Activated T-cell treated with anti-CD3 and anti-CD28 coated beads, Interleukin-2, amount 50 U/mL, for 24 hours (primary cell): ENCODE measurements around the gene RALGAPA2.

Experiments
- DNase-seq: peaks from one replicate; pipeline ENCODE4 v3.0.0-alpha.2; 2020
- H3K27ac Mint-ChIP-seq: 2 replicates; pipeline ENCODE4 v1.8.0; 2020; ENCODE audit warnings: mild to moderate bottlenecking, mixed read lengths
- H3K27me3 Mint-ChIP-seq: 2 replicates; pipeline ENCODE4 v1.8.0; 2020; ENCODE audit warnings: mixed read lengths
- H3K36me3 Mint-ChIP-seq: 2 replicates; pipeline ENCODE4 v1.8.0; 2020; ENCODE audit warnings: low read depth, mixed read lengths
- H3K4me1 Mint-ChIP-seq: 2 replicates; pipeline ENCODE4 v1.8.0; 2020; ENCODE audit warnings: low read depth, mixed read lengths
- H3K4me3 Mint-ChIP-seq: 2 replicates; pipeline ENCODE4 v1.8.0; 2020; ENCODE audit warnings: mild to moderate bottlenecking, moderate library complexity, mixed read lengths
- H3K9me3 Mint-ChIP-seq: 2 replicates; pipeline ENCODE4 v1.8.0; 2020; ENCODE audit warnings: mixed read lengths

RALGAPA2 gene

GRCh38 chr20:20411836-20412235 lies 300.6 kb downstream of the RALGAPA2 start:
- Mint-ChIP-seq H3K4me1 (peaks cover 60% of the 10 kb centered on the region), H3K9me3 (no peaks in the 10 kb centered on the region), H3K27me3 (no peaks in the 10 kb centered on the region), H3K4me3 (peak overlapping the region; percentile 66), H3K27ac (peak overlapping the region; percentile 87), H3K36me3 (peaks cover 35% of the 10 kb centered on the region)
- no peak for DNase-seq

GRCh38 chr20:20411402-20411801 lies 301.0 kb downstream of the RALGAPA2 start:
- Mint-ChIP-seq H3K9me3 (no peaks in the 10 kb centered on the region), H3K4me1 (peaks cover 57% of the 10 kb centered on the region), H3K27ac (peak overlapping the region; percentile 87), H3K4me3 (peak overlapping the region; percentile 66), H3K36me3 (peaks cover 35% of the 10 kb centered on the region), H3K27me3 (no peaks in the 10 kb centered on the region)
- DNase-seq, result no peak

- Mint-ChIP-seq H3K4me1 (peaks cover 52% of the 10 kb centered on the region), H3K27ac (peak overlapping the region; percentile 53), H3K4me3 (peak overlapping the region; percentile 66), H3K9me3 (no peaks in the 10 kb centered on the region), H3K36me3 (peaks cover 38% of the 10 kb centered on the region), H3K27me3 (no peaks in the 10 kb centered on the region)
- no peak for DNase-seq
Observed at GRCh38 chr20:20410678-20411077, 301.8 kb downstream of the RALGAPA2 start.

GRCh38 chr20:20409331-20409730 lies 303.1 kb downstream of the RALGAPA2 start:
- DNase-seq, result no peak
- H3K4me3 Mint-ChIP-seq, result no peak overlapping the region
- H3K36me3 Mint-ChIP-seq, result peaks cover 46% of the 10 kb centered on the region
- H3K27me3 Mint-ChIP-seq, result no peaks in the 10 kb centered on the region
- no peak overlapping the region for H3K27ac Mint-ChIP-seq
- peaks cover 44% of the 10 kb centered on the region for H3K4me1 Mint-ChIP-seq
- H3K9me3 Mint-ChIP-seq, result no peaks in the 10 kb centered on the region

GRCh38 chr20:20407891-20408805 lies 304.3 kb downstream of the RALGAPA2 start:
- Mint-ChIP-seq H3K27ac (peak overlapping the region; percentile 47), H3K36me3 (peaks cover 56% of the 10 kb centered on the region), H3K4me1 (peaks cover 33% of the 10 kb centered on the region), H3K4me3 (no peak overlapping the region), H3K9me3 (no peaks in the 10 kb centered on the region), H3K27me3 (no peaks in the 10 kb centered on the region)
- DNase-seq, result no peak

- DNase-seq, result no peak
- no peak overlapping the region for H3K4me3 Mint-ChIP-seq
- peaks cover 56% of the 10 kb centered on the region for H3K36me3 Mint-ChIP-seq
- peaks cover 15% of the 10 kb centered on the region for H3K4me1 Mint-ChIP-seq
- no peaks in the 10 kb centered on the region for H3K27me3 Mint-ChIP-seq
- no peak overlapping the region for H3K27ac Mint-ChIP-seq
- no peaks in the 10 kb centered on the region for H3K9me3 Mint-ChIP-seq
Observed at GRCh38 chr20:20406306-20406705, 306.1 kb downstream of the RALGAPA2 start.

GRCh38 chr20:20405623-20406022 lies 306.8 kb downstream of the RALGAPA2 start:
- Mint-ChIP-seq H3K9me3 (no peaks in the 10 kb centered on the region), H3K27me3 (no peaks in the 10 kb centered on the region), H3K27ac (no peak overlapping the region), H3K4me1 (peaks cover 10% of the 10 kb centered on the region), H3K36me3 (peaks cover 52% of the 10 kb centered on the region), H3K4me3 (no peak overlapping the region)
- DNase-seq, result no peak

GRCh38 chr20:20404633-20405032 lies 307.8 kb downstream of the RALGAPA2 start:
- H3K27ac Mint-ChIP-seq, result peak overlapping the region; percentile 48
- H3K27me3 Mint-ChIP-seq, result no peaks in the 10 kb centered on the region
- H3K9me3 Mint-ChIP-seq, result no peaks in the 10 kb centered on the region
- no peak for DNase-seq
- no peak overlapping the region for H3K4me3 Mint-ChIP-seq
- peaks cover 6% of the 10 kb centered on the region for H3K4me1 Mint-ChIP-seq
- H3K36me3 Mint-ChIP-seq, result peaks cover 48% of the 10 kb centered on the region

- no peaks in the 10 kb centered on the region for H3K27me3 Mint-ChIP-seq
- peaks cover 47% of the 10 kb centered on the region for H3K36me3 Mint-ChIP-seq
- no peaks in the 10 kb centered on the region for H3K9me3 Mint-ChIP-seq
Observed at GRCh38 chr20:20401991-20402390, 310.5 kb downstream of the RALGAPA2 start.

GRCh38 chr20:20399531-20400500 lies 312.6 kb downstream of the RALGAPA2 start:
- Mint-ChIP-seq H3K36me3 (peaks cover 56% of the 10 kb centered on the region), H3K4me3 (no peak overlapping the region), H3K27me3 (no peaks in the 10 kb centered on the region), H3K9me3 (no peaks in the 10 kb centered on the region), H3K27ac (no peak overlapping the region), H3K4me1 (peaks cover 1% of the 10 kb centered on the region)
- no peak for DNase-seq

More at GRCh38 chr20:20401991-20402390, 310.5 kb downstream of the RALGAPA2 start:
- H3K4me1 Mint-ChIP-seq, result peaks cover 4% of the 10 kb centered on the region
- H3K4me3 Mint-ChIP-seq, result no peak overlapping the region
- no peak for DNase-seq
- peak overlapping the region; percentile 26 for H3K27ac Mint-ChIP-seq

- Mint-ChIP-seq H3K27ac (no peak overlapping the region), H3K4me1 (no peaks in the 10 kb centered on the region), H3K27me3 (no peaks in the 10 kb centered on the region), H3K9me3 (no peaks in the 10 kb centered on the region), H3K4me3 (no peak overlapping the region), H3K36me3 (peaks cover 57% of the 10 kb centered on the region)
- no peak for DNase-seq
Observed at GRCh38 chr20:20398123-20398522, 314.3 kb downstream of the RALGAPA2 start.

- Mint-ChIP-seq H3K27me3 (no peaks in the 10 kb centered on the region), H3K27ac (peak overlapping the region; percentile 52), H3K9me3 (no peaks in the 10 kb centered on the region), H3K36me3 (peaks cover 62% of the 10 kb centered on the region), H3K4me3 (no peak overlapping the region), H3K4me1 (no peaks in the 10 kb centered on the region)
- DNase-seq, result no peak
Observed at GRCh38 chr20:20396794-20397193, 315.6 kb downstream of the RALGAPA2 start.

- H3K27me3 Mint-ChIP-seq, result no peaks in the 10 kb centered on the region
- no peaks in the 10 kb centered on the region for H3K4me1 Mint-ChIP-seq
- no peaks in the 10 kb centered on the region for H3K9me3 Mint-ChIP-seq
- H3K36me3 Mint-ChIP-seq, result peaks cover 68% of the 10 kb centered on the region
- no peak overlapping the region for H3K27ac Mint-ChIP-seq
- H3K4me3 Mint-ChIP-seq, result no peak overlapping the region
- DNase-seq, result no peak
Observed at GRCh38 chr20:20395903-20396568, 316.4 kb downstream of the RALGAPA2 start.

GRCh38 chr20:20395087-20395486 lies 317.4 kb downstream of the RALGAPA2 start:
- H3K4me3 Mint-ChIP-seq, result no peak overlapping the region
- no peaks in the 10 kb centered on the region for H3K9me3 Mint-ChIP-seq
- H3K27ac Mint-ChIP-seq, result no peak overlapping the region
- peaks cover 66% of the 10 kb centered on the region for H3K36me3 Mint-ChIP-seq
- H3K4me1 Mint-ChIP-seq, result no peaks in the 10 kb centered on the region
- no peaks in the 10 kb centered on the region for H3K27me3 Mint-ChIP-seq
- DNase-seq, result no peak
